ENCODE data around the gene DCN.

The DCN gene

DNA sequence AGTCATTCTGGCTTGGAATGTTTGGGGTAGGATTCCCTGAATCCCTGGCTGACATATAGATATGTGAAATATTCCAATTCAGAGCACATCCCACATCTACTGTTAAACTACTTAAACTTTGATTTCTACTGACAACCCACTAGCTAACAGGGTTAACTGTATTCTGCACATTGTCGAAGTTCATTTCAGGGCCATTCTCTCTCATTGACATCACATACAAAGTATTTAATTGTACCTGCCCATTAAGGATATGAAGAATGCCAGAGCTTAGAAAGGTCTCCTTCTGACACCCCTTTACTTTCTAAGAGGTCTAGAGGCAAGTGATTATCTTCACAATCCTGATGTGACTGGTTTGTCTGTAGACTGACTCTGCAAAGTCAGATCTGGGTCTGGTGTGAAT is 2.8 kb upstream of the DCN start:
- no peak for DNase-seq

DNA sequence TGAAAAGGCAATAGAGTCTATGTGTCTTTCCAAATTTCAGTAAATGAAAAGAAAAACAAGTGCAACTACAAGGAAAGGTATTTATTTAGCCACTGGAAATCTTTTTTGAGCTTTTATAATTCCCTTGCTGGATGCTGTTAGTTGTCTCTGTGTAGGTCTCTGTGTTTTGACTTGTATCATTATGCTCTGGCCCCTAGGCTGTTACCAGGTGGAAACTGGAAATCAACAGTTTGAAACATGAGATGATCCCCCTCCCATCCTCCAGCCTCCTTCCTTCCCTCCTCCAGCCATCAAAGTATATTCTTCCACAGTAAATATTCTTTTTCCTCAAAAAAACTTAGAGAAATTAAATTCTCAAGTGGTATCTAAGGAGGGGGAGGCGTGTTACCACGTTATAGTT is 934 bp upstream of the DCN start:
- no peak for DNase-seq

DNA sequence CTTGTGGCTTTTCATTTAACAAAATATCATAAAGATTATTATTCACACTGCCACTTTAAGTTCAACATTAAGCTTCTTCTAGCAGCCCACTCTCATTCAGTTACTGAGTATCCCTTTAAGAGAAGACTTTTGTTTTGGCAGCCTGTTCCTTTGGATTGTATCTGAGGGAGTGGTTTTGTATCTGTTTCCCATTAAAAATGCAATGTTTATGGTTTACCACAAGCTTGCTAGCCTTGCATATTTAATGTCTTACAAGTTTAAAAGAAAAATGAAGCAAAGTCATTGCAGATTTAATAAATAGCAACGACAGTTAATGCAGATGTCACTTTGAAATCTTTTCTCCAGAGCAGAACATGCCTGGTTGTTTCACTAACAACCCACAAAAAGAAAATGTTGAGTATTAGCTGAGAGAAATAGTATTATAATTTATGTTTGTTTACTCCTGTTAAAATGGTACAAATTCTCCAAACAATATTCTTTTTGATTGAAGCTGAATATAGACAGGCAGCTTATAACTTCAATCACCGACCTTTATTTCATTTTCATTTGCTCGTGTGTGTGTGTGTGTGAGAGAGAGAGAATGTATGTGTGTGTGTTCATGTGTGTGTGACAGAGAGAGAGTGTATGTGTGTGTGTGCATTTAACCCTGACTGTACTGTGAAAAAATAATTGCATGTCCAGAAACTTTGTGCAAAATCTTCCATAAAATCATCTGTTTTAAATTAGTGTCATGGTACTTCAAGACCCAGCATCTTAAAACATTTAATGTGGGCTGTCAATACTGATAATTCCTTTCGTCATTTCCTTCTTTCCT is 1.8 kb downstream of the DCN start:
- peak; percentile 90 for DNase-seq

DNA sequence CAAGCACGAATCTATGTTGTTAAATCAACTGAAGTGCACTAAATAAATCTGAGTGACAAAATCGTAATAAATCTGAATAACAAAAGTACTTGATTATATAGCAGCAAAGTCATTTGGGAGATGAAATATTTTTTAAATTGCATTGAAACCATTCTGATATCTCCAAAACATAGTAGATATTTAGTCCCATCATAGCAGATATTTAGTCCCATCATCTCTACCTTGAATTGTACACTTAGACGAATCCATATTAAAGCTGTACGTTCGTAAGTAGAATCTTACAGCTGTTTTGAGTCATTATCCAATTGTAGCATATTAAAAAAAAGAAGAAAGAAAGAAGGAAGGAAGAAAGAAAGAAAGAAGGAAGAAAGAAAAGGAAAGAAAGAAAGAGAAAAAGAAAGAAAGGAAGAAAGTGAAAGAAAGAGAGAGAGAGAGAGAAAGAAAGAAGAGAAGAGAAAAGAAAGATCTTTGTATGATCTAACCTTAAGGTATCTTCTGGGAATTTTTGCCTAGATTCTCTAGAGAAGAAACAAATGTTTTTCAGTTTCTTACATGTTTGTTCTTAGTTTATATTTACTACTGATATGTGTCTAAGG is 2.6 kb downstream of the DCN start:
- DNase-seq, result no peak

DNA sequence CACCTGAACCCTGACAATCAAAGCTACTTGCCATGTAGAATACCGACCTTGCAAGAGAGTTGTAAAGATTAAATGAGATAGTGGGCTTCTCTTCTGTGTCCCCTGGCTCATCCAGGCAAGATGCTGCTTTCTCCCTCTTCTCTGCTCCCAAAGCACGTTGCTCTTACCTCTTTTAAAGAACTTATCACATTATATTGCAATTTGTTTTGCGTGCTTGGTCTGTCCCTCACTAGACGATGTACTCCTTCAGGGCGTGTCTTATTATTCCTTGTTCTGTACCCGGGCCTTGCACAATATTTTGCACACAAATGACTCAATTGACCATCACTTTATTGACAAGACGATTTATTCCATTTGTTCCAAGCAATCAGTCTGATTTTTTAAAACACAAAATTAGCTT is 3.3 kb downstream of the DCN start:
- peak; percentile 75 for DNase-seq

DNA sequence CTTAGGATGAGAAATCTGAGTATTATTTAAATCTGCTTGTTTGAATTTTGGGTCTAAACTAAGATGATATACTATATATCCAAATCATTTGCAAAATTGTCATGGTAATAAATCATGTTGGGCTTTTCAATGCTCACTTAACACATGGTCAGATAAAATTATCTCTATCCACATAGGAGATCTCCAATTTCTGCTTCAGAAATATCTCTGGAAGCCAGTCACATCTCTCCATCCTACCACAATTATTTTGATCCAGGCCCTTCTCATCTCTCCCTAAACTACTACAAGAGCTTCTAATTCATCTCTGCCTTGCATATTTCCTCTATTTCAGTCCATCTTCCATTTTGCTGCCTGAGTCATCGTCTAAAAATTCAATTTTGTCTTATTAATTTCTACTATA is 3.8 kb downstream of the DCN start:
- no peak for DNase-seq

DNA sequence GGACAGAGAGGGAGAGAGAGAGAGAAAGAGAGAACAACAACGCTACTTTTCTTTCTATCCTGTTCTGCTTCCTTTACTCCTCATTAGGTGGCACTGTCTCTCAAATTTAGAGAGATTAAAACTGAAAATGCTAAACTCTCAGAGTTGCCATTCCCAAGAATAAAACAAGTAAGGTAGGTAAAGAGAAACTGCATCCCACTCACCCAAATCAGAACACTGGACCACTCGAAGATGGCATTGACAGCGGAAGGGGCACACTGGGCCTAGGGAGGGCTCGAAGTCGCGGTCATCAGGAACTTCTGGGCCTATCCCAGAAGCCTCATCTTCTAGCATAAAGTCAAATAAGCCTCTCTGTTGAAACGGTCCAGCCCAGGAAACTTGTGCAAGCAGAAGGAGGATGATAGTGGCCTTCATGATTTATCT is 4.5 kb downstream of the DCN start:
- peak; percentile 72 for DNase-seq

DNA sequence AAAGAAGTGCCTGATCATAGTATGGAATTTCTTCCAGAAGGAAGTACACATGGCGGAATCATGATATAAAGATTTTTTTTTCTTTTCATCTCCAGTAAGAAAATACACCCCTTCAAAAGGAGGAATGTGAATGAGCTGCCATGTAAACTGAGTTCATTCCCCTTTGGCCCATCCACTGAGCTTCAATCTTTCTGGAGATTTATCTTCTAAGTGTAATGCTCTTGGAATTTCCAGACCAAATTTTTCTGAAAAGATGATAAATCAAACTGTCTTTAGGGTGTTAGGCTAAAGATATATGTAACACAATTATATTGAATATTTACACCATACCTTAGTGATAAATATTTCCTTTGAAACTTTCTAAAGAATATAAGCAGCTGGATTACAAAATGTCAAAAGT is 5.2 kb downstream of the DCN start:
- DNase-seq, result peak; percentile 28

DNA sequence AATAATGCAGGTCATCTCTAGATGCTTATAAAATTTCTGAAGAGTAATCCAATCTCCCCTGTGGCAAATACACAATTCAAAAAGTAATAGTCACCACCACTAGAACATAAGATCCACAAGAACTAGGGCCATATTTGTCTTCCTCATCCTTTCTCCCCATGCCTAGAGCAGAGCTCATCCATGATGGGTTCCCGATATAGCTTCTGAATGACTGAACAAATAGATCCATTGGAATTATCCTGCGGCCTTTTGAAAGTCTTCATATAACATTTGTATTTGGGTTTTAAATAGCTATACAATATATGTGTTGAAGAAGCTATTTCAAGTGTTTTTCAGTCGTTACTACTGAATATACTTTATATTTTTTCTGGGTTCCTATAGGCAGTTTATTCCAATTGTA is 5.7 kb downstream of the DCN start:
- DNase-seq, result no peak

DNA sequence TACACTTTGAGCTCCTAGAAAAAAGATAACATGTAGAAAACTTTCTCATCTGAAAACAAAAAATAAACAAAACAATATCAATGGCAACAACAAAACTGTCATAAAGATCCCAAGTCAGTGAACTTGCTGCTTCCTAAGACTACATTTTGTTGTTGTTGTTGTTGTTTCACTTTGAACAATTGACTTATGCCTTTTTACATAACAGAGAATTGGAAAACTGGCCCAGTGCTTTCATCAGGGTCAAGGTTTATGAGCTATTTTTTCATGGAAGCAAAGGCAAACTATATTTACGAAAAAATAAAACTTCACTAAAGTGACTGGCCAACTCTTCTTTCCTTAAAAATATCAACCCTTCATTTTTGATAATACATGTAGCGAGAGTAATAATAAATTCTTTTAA is 6.3 kb downstream of the DCN start:
- no peak for DNase-seq

DNA sequence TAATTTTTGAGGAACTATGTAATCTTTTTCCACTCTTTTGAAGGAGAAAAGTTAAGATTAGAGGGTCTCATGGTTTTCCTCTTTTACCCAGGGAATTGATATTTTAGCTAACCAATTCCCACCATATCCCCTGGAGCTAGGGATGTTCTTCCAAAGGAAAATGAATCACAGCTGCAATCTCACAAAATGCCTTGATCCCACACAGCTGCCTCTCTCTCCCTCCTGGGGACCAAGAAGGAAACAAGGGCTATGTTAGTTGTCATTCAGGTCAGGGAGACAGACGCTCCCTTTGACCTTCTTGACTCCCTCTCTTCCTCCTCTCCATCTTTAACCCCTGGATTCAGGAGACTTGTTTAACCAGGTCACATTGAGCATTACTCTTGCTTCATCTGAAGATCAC is 9.5 kb downstream of the DCN start:
- no peak for DNase-seq

DNA sequence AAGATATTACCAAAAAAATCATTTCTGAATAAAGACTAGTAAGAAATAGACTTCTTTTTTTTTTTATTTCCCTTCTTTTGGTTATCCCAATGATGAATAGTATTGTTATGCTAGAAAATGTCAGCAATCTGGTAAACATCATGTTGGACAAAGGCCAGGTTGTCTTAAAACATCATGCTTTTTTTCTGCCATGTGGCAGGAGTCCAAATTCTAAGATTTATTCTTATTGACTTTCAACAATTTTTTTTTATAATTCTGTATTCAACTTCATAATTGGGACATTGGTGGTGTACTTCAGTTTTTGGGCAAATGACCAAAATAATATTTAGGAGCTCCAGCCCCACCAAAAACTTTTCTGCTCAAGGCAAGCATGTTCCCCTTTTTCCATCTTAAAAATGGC is 10.5 kb downstream of the DCN start:
- no peak for DNase-seq

DNA sequence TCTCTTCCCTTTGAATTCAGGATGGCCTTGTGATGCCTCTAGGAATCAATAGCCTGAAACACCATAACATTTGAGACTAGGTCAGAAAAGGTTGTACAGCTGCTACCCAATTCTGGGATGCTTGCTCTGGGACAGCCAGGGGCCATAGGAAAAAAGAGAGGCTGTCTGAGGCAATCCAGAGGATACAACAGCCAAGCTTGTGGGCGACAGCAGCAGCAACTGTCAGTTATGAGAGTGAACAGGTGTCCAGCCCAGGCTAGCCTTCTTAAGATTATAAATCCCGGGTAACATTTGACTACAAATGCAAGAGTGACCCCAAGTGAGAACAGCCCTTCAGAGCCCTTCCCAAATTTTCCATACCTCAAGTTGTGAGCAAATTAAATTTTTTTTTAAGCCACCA is 11.1 kb downstream of the DCN start:
- DNase-seq, result no peak

DNA sequence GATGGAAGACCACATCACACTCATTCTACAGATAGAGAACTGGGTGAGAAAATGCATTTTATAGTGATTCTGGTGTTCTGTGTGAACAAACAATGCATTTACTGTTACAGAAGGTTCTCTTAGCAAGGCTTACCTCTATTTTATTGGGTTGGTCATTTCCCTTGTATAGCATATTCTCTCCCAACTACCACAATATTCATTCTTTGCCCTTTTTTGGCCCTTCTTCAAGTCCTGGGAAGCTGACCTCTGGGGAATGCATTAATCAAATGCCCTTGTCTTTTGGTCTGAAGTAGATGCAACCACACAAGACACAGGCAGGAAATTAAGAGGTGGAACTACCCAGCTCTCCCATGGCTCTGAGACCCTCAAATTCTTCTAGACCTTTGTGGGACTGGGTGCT is 19.5 kb downstream of the DCN start:
- no peak for DNase-seq

DNA sequence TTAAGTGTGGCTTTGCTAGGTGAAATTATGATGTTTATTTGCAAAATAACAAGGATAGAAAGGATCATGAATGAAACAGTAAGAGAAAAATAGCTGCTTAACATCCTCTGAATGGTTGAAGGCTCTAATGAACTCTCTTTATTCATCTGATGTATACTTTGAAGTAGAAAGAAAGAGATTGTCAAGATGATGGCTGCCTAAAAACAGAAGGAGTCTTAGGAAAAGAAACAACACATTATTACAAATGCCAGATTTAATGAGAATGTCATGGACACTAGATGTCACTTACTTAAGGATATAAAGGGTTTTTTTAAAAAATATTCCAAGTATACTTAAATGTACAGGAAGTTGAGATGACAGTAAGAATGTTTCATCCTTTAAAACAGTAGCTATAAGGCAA is 21.6 kb downstream of the DCN start:
- DNase-seq, result no peak

DNA sequence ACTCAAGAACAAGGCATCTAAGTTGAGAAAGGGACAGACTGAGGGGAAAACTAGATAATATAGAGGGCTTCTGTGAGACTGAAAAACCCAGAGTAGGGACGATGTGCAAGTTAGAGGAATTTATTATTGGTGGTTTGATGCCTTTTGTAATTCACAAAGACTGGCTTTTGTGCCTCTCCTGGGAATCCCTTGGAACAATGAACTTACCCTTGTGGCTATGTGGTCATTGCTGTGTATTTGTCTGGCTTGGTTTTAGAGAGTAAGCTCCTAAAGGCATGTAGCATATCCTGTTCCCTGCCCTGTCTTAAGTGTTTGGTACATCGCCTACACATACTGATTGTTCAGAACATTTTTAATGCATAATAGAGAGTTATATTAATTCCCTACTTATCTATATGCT is 26.6 kb downstream of the DCN start:
- DNase-seq, result no peak

DNA sequence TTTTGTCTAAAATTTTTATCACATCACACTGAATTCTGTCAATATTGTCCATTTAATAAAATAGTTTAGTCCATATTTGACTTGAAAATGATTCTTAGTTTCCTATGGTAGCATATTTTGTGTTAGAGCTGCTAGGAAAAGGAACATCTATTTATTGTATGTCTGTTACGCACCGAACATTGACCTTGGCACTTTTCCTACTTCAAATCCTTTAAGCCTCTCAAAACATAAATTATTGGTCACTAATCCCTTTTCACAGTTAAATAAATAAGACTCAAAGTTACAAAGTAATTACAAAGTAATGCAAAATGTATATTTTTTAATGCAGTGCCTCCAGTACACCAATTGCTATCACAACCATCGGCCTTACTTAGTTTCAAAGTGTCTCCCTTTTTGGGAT is 28.5 kb downstream of the DCN start:
- DNase-seq, result no peak

DNA sequence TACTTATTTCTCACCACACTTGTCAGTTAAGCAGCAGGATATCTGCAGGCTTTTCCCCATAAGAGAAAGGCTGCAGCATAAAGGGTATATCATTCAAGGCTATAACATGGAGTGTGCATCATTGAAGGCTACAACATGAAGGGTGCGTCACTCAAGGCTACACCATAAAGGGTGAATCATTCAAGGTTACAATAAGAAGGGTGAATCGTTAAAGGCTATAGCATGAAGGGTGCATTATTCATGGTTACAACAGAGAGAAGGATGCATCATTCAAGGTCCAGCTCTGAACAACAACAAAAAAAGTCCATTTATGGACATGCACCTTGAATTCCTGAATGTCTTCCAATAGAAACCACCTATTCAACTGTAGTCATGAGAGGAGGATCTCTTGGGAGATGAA is 38.6 kb downstream of the DCN start:
- DNase-seq, result peak; percentile 88

DNA sequence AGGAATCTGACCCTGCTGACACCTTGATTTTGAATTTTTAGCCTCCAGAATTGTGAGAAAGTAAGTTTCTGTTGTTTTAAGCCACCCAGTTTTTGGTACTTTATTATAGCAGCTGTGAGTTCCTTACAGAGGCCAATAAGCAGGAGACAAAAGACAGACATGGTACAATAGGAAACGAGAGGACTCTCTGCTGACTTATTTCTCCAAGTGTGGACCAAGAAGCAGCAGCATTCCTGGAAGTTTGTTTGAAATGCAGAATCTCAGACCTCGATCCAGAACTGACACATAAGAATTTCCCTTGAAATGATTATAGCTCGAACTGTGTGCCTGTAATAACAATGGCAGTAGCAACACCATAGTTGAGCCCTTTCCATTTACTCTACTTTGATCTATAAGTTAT is 39.4 kb downstream of the DCN start:
- DNase-seq, result no peak

DNA sequence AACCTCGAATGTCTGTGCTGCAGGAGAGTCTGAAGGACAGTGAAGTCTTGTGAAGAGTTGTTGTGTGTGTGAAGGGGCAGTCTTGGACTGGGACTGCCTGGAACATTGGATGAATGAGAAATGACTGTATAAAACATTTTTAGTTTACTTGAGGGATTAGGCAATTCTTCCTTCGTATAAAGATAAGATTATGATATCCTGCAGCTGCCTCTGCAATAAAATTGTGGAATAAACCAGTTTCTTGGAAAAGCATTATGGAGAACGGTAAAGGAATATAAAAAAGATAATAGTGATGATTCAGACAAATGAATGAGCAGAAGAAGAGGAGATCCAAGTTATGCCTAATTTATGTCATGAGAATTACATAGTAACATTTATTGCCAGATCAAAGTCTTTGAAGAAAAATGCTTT is 40.4 kb downstream of the DCN start:
- DNase-seq, result peak; percentile 65

DNA sequence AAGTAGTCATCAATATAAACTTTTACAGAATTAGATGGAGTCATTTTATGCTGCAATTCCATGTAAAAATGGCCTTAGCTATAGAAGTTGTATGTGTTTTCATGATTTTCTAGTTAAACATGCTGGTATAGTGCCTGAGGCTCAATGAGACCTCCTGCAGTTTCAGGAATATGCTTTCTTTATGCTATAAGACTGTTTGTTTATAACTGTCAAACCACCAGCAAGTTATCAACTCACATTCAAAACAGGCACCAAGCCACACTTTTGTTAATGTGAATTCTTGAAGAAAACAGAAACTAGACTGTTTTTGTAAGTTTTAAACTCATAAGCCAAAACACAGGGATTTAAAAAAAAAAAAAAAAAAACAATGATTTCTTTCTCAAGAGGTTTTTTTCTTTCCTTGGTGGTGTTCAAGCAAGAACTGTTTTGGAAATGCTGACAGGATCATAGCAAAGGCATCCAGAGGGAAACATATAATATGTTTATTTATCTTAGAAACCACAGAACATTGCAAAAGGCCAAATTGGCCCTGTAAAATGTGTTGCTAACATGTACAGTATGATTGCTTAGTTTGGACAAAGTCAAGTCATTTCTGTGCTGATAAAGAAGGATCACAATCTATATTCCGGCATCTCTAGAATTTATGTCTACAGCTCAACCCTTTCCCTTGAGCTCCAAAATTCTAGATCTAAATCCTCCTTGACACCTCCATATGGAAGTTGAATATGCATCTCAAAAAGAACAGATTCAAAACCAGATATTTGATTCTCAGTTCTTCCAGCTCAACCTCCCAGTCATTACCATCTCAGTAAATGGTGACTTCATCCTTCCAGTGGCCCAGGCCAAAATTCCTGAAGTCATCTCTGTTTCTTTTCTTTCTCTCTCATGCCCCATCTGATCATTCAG is 42.3 kb downstream of the DCN start:
- DNase-seq, result peak; percentile 95

DNA sequence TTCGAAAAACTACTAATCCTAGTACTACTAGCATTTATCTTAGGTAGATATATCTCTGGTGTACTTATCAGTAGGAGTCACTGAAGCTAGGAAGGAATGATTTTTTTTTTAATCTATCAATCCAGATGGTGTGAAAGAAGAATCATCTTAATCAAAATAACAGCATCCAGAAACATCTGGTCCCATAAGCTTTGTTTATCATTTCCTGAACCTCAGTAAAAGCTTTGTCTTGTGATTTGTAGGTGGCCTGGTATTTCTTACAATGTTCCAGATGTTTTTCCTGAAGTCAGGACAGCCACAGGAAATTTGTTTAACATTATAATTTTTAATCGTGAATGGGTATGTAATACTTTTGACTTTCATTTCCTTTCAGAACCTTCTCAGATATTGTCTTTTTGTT is 43.3 kb downstream of the DCN start:
- peak; percentile 81 for DNase-seq

DNA sequence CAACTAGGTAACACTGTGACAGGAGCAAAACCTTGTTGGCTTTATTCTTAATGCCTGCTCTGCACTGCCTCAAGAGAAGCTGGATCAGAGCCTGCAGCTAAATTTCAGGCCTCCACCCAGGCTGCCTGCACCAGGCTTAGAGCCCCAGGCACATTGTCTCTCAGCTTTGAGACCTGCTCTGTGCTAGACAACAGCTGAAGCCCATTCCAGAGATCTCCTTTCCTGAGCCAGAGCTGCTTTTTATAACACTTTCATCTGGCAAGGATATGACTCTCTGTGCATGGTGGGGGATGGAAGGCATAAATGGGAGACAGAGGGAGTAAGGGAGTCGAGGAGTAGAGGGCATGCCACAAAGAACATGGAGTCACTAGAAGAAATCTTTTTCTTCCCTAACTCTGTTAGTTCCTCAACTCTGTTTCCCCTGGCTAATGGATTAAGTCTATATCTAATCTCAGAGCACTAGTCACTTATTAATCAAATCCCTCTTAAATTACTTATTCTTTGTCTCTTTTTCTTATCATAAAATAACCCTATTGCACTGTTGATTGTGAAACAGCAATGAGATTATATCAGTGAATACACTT is 44.2 kb downstream of the DCN start:
- DNase-seq, result peak; percentile 62

DNA sequence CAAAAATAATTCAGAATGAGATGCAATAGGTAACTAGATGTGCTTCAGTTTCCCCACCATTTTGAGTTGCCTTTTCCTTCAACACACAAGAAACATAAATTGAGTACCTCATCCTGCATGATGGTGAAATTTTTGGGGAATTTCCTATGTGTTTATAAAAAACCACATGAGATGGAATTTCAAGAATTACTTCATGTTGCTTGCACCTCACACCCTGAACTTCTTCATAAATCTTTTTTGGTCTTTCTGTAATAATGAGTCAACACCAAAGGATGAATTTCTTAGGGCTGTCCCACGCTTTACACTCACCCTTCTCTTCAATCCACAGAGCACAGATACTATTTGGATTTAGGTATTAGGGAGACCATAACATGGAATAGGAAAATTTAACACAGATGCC is 48.7 kb downstream of the DCN start:
- DNase-seq, result peak; percentile 95
